Mammary epithelial cell (primary cell): ENCODE measurements around the gene RNU7-1.

Experiments used
- CTCF ChIP-seq, 2 donors: IDR thresholded peaks in 1 of 2; conservative IDR thresholded peaks in 1 of 2; 2 replicates each; pipeline ENCODE4 v1.5.1; 2011 to 2012; ENCODE audit warnings: inconsistent platforms in 2 of 2, low read length in 2 of 2, mild to moderate bottlenecking in 2 of 2, control low read depth in 1 of 2, low read depth in 1 of 2; ENCODE audit not compliant: insufficient read depth in 1 of 2; ENCODE audit errors: extremely low read depth in 1 of 2
- EZH2 ChIP-seq: IDR thresholded peaks from 2 replicates; pipeline ENCODE4 v1.6.1; 2012; ENCODE audit warnings: low read length, inconsistent platforms, borderline replicate concordance

- no peak for TF ChIP-seq CTCF (conservative IDR thresholded peaks at IDR 0.05 in 1 of 2, IDR thresholded peaks at IDR 0.05 in 1 of 2; ENCODE audit: extremely low read depth in 1 of 2, insufficient read depth in 1 of 2, low read depth in 1 of 2, low read length in 2 of 2)
- no peak for TF ChIP-seq EZH2
Measured at GRCh38 chr12:6950811-6951540, 7.4 kb downstream of the RNU7-1 start, which contains the start of gene PTPN6.
